Astrocyte of the spinal cord (primary cell): ENCODE results near the gene PTPN2.

ENCODE experiments used
- DNase-seq: peaks from one replicate; pipeline ENCODE4 v3.0.0; 2011; ENCODE audit warnings: low read depth, low spot score
- H3K4me3 ChIP-seq: 2 replicates; pipeline ENCODE4 v1.5.1; 2011; ENCODE audit warnings: low read depth, mild to moderate bottlenecking, low read length, moderate library complexity
- CTCF ChIP-seq: IDR thresholded peaks from 2 replicates; pipeline ENCODE4 v1.5.1; 2012; ENCODE audit warnings: low read depth, mild to moderate bottlenecking, low read length, inconsistent platforms
- in situ Hi-C: cut with HindIII; loops from 2 replicates; pipeline ENCODE4 v1.10.0; 2017; ENCODE audit warnings: low sequenced_read_pairs

The PTPN2 gene

GRCh38 chr18:12868576-12868975, 15.5 kb downstream of the PTPN2 start:
- no peak for DNase-seq
- in situ Hi-C loops = no loop called here
- no peak for TF ChIP-seq CTCF
- no peak overlapping the region for H3K4me3 ChIP-seq

- no peak for TF ChIP-seq CTCF
- DNase-seq = no peak
- in situ Hi-C loops = no loop called here
- no peak overlapping the region for H3K4me3 ChIP-seq
Observed at GRCh38 chr18:12867441-12868123, 16.5 kb downstream of the PTPN2 start.

GRCh38 chr18:12863687-12864216, 20.3 kb downstream of the PTPN2 start:
- in situ Hi-C loops = no loop called here
- no peak overlapping the region for H3K4me3 ChIP-seq
- TF ChIP-seq CTCF = no peak
- no peak for DNase-seq

GRCh38 chr18:12862874-12863482, 21.1 kb downstream of the PTPN2 start:
- H3K4me3 ChIP-seq = no peak overlapping the region
- no peak for TF ChIP-seq CTCF
- no peak for DNase-seq
- in situ Hi-C loops = no loop called here

- in situ Hi-C loops = no loop called here
- no peak for TF ChIP-seq CTCF
- H3K4me3 ChIP-seq = no peak overlapping the region
- no peak for DNase-seq
Observed at GRCh38 chr18:12862467-12862866, 21.6 kb downstream of the PTPN2 start.

GRCh38 chr18:12861637-12862036, 22.4 kb downstream of the PTPN2 start:
- no peak for TF ChIP-seq CTCF
- no peak overlapping the region for H3K4me3 ChIP-seq
- DNase-seq = no peak
- in situ Hi-C loops = no loop called here
